Activated naive CD4-positive, alpha-beta T cell treated with anti-CD3 and anti-CD28 coated beads, Interleukin-2, amount 50 U/mL, for 16 hours (primary cell): ENCODE results near the gene PPIE.
A peak's percentile ranks its signal among the peaks of the same experiment; 100 is the strongest.
"Not testable (repeated sequence)": the region's sequence is repeated elsewhere in the genome, so short reads cannot be mapped to it uniquely, and the experiment has no call there.

ENCODE experiments used
- DNase-seq: peaks from one replicate; pipeline ENCODE4 v3.0.0-alpha.2; 2020

PPIE gene

GRCh38 chr1:39760074-39761008 is 21.7 kb downstream of the PPIE start:
- DNase-seq: no peak

GRCh38 chr1:39761016-39761415 is 22.3 kb downstream of the PPIE start:
- no peak for DNase-seq

GRCh38 chr1:39761557-39762260 is 23.0 kb downstream of the PPIE start:
- DNase-seq: no peak

GRCh38 chr1:39762550-39763540 is 24.2 kb downstream of the PPIE start:
- DNase-seq: no peak

- not testable (repeated sequence) for DNase-seq
Observed at GRCh38 chr1:39763619-39764374, 25.1 kb downstream of the PPIE start.

- not testable (repeated sequence) for DNase-seq
Observed at GRCh38 chr1:39764512-39764911, 25.8 kb downstream of the PPIE start.

- not testable (repeated sequence) for DNase-seq
Observed at GRCh38 chr1:39766466-39766865, 27.8 kb downstream of the PPIE start.

- DNase-seq: not testable (repeated sequence)
Observed at GRCh38 chr1:39769502-39769901, 30.8 kb downstream of the PPIE start.

- peak; percentile 54 for DNase-seq
Observed at GRCh38 chr1:39770100-39771021, 31.7 kb downstream of the PPIE start.

GRCh38 chr1:39771022-39771532 is 32.4 kb downstream of the PPIE start, which contains the start of gene OXCT2:
TSS of gene OXCT2 (minus strand) at chr1:39771348. CDS start at chr1:39771255, 93 bp downstream.
- DNase-seq: not testable (repeated sequence)

- not testable (repeated sequence) for DNase-seq
Observed at GRCh38 chr1:39773369-39773979, 34.8 kb downstream of the PPIE start.

- DNase-seq: not testable (repeated sequence)
Observed at GRCh38 chr1:39775141-39775540, 36.5 kb downstream of the PPIE start.

GRCh38 chr1:39775676-39776399 is 37.2 kb downstream of the PPIE start:
- DNase-seq: not testable (repeated sequence)

GRCh38 chr1:39776400-39776713 is 37.7 kb downstream of the PPIE start:
- DNase-seq: no peak

- no peak for DNase-seq
Observed at GRCh38 chr1:39776886-39777285, 38.2 kb downstream of the PPIE start.

GRCh38 chr1:39777306-39777705 is 38.6 kb downstream of the PPIE start:
- DNase-seq: no peak

- DNase-seq: not testable (repeated sequence)
Observed at GRCh38 chr1:39777896-39778295, 39.2 kb downstream of the PPIE start.

- not testable (repeated sequence) for DNase-seq
Observed at GRCh38 chr1:39778463-39779099, 39.9 kb downstream of the PPIE start.

- no peak for DNase-seq
Observed at GRCh38 chr1:39779137-39779536, 40.5 kb downstream of the PPIE start.
